GM12878 (cell line): ENCODE results near the gene ZNF670. TPM values are rescaled to one million over a fixed set of nuclear protein-coding genes. Genes with fewer than 3 reads are reported as not detected.

Experiments
- BHLHE40 ChIP-seq, 2 experiments: fragments of 450-650 bp in 1 of 2; IDR thresholded peaks; 2 replicates each; pipeline ENCODE4 v1.6.1; 2011 to 2017; ENCODE audit warnings: low read depth in 2 of 2, borderline replicate concordance in 1 of 2, improper control_type of control experiment in 1 of 2, low read length in 1 of 2, mild to moderate bottlenecking in 1 of 2
- CREM ChIP-seq: IDR thresholded peaks from 2 replicates; pipeline ENCODE4 v1.6.1; 2014; ENCODE audit warnings: antibody characterized with exemption, low read depth
- E2F8 ChIP-seq: fragments of 450-650 bp; IDR thresholded peaks from 2 replicates; pipeline ENCODE4 v1.6.1; 2018; ENCODE audit warnings: mild to moderate bottlenecking, low read depth, moderate library complexity; ENCODE audit not compliant: partially characterized antibody
- EED ChIP-seq: sonication (generic); IDR thresholded peaks from 2 replicates; pipeline ENCODE4 v1.6.1; 2016; ENCODE audit warnings: antibody characterized with exemption, low read depth
- EGR1 ChIP-seq, 2 experiments: IDR thresholded peaks; 1 replicate in 1 of 2; 2 replicates in 1 of 2; pipeline ENCODE4 v1.6.1; 2011 to 2012; ENCODE audit warnings: low read depth in 2 of 2, low read length in 2 of 2, borderline replicate concordance in 1 of 2, mild to moderate bottlenecking in 1 of 2, moderate library complexity in 1 of 2
- ETV6 ChIP-seq, 2 experiments: fragments of 450-650 bp in 1 of 2; IDR thresholded peaks in 1 of 2; conservative IDR thresholded peaks in 1 of 2; 2 replicates each; pipeline ENCODE4 v1.6.1; 2014; ENCODE audit warnings: antibody characterized with exemption in 1 of 2, borderline replicate concordance in 1 of 2, low read depth in 1 of 2, mild to moderate bottlenecking in 1 of 2, moderate library complexity in 1 of 2
- GABPA ChIP-seq: IDR thresholded peaks from 2 replicates; pipeline ENCODE4 v1.6.1; 2014; ENCODE audit warnings: antibody characterized with exemption, low read depth, mild to moderate bottlenecking, inconsistent platforms
- GATAD2B ChIP-seq: fragments of 450-650 bp; conservative IDR thresholded peaks from 2 replicates; pipeline ENCODE4 v1.6.1; 2017; ENCODE audit warnings: low read depth, mild to moderate bottlenecking, moderate library complexity
- HDGF ChIP-seq: fragments of 450-650 bp; IDR thresholded peaks from 2 replicates; pipeline ENCODE4 v1.6.1; 2016; ENCODE audit warnings: antibody characterized with exemption
- JUNB ChIP-seq: IDR thresholded peaks from 2 replicates; pipeline ENCODE4 v1.6.1; 2016; ENCODE audit warnings: antibody characterized with exemption, mild to moderate bottlenecking
- PML ChIP-seq: IDR thresholded peaks from 2 replicates; pipeline ENCODE4 v1.6.1; 2012; ENCODE audit warnings: low read length, inconsistent platforms
- POLR2AphosphoS5 ChIP-seq: IDR thresholded peaks from 2 replicates; pipeline ENCODE4 v1.6.1; 2011; ENCODE audit warnings: mild to moderate bottlenecking, low read length, inconsistent platforms
- SIN3A ChIP-seq: IDR thresholded peaks from 2 replicates; pipeline ENCODE4 v1.6.1; 2012; ENCODE audit warnings: low read depth, low read length, improper control_type of control experiment
- TCF3 ChIP-seq: IDR thresholded peaks from 2 replicates; pipeline ENCODE4 v1.6.1; 2012; ENCODE audit warnings: low read depth, mild to moderate bottlenecking, low read length, borderline replicate concordance; ENCODE audit not compliant: insufficient read depth
- USF1 ChIP-seq: IDR thresholded peaks from 2 replicates; pipeline ENCODE4 v1.6.1; 2011; ENCODE audit warnings: borderline replicate concordance, low read depth, mild to moderate bottlenecking, moderate library complexity, mixed read lengths, low read length; ENCODE audit not compliant: insufficient read depth; ENCODE audit errors: extremely low read length
- polyA plus RNA-seq, 11 experiments: library from polyadenylated mRNA; depleted of rRNA in 4 of 11; unstranded in 6 of 11; stranded (reverse) in 5 of 11; fragments of >200 nt; fragmentation: Nextera tagmentation in 4 of 11; fragmentation: Illumina TruSeq in 1 of 11; extraction: Ambion mirVana in 4 of 11; extraction: Trizol in 1 of 11; gene quantifications; 1 replicate in 1 of 11; 2 replicates in 10 of 11; pipeline versions ENCODE4 v1.2.1 to v1.2.3, GENCODE V29; 2011 to 2016; ENCODE audit warnings: inconsistent platforms in 2 of 11, missing spikeins in 2 of 11, low read depth in 1 of 11
- total RNA-seq, 4 experiments: library from RNA; depleted of rRNA in 3 of 4; stranded (reverse); fragments of >200 nt in 3 of 4; fragmentation: Illumina TruSeq in 1 of 4; extraction: Trizol in 1 of 4; gene quantifications; 2 replicates each; pipeline versions ENCODE4 v1.2.1 to v1.2.3, GENCODE V29; 2013 to 2021
- TF ChIP-seq, protein P1 (sequence below): IDR thresholded peaks from 2 replicates; pipeline ENCODE4 v1.6.1; 2012; ENCODE audit warnings: low read depth, low read length, improper control_type of control experiment

The ZNF670 gene
- total and polyA plus RNA-seq, 10 of the 15 experiments (the other 5 are each of a cell fraction or from before 2014, with no cell fraction given) = 3.0 to 9.0 (median 5.3) TPM

DNA sequence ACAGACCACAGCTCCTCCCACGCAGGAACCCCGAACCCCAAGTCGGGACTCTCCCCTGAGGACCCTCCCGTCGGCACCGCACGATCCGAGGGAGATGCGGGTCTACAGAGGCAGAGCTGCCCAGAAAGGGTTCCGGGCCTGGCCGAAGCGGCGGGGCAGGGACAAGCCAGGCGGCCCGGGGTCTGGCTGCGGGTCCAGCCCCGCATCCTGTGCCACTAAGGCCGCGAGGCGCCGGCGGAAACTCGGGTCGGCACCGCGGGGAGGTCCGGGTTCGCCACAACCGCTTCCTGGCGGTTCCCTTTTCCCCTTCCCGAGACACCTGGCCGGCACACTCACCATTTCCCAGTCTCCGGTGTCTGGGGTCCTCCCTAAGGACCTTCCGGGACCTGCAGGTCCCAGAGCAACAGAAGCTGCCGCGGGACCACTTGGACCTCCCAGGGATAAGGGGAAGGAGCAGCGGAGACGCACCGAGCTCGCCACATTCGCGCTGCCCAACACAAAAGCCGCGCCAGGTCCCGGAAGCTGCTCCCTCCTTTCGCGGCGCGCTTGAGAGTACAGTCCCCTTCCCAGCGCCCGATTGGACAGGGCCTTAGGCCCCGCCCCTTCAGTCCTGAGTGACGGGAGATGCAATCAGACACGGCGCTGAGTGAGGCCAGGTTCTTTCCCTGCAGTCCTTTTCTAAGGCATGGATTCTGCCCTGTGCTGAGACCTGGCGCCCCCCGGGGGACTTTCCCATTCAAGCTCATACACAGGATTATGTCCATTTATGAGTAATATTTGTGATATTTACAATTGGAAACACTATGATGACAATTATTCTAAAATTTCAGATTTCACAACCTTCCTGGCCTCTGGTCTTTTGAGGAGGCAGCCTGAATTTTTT lies at the start of gene ZNF670 (continued):
- TF ChIP-seq E2F8 = no peak
- TF ChIP-seq JUNB = no peak
- peak; percentile 72 for TF ChIP-seq SIN3A
- 0 out of 2 replicates have a peak, but pooled peaks have one; percentile 10 for TF ChIP-seq CREM
- peak; percentile 65 for TF ChIP-seq GABPA
- TF ChIP-seq, protein P1, sequence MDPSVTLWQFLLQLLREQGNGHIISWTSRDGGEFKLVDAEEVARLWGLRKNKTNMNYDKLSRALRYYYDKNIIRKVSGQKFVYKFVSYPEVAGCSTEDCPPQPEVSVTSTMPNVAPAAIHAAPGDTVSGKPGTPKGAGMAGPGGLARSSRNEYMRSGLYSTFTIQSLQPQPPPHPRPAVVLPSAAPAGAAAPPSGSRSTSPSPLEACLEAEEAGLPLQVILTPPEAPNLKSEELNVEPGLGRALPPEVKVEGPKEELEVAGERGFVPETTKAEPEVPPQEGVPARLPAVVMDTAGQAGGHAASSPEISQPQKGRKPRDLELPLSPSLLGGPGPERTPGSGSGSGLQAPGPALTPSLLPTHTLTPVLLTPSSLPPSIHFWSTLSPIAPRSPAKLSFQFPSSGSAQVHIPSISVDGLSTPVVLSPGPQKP = peak; percentile 20; the same call in 1 of the 2 replicates
- TF ChIP-seq PML = peak; percentile 82
- peak in 1 of 2 experiments; percentile 35; a peak in 1 of 3 replicates for TF ChIP-seq EGR1 (IDR thresholded peaks at IDR 0.05; ENCODE audit: borderline replicate concordance in 1 of 2, low read depth in 2 of 2, low read length in 2 of 2)
- TF ChIP-seq EED = peak; percentile 76
- 0 out of 2 replicates have a peak, but pooled peaks have one; percentile 32 for TF ChIP-seq TCF3
- 0 out of 4 replicates have a peak, but pooled peaks of 1 of the 2 experiments have one; percentile 10 for TF ChIP-seq BHLHE40 (IDR thresholded peaks at IDR 0.05; ENCODE audit: borderline replicate concordance in 1 of 2, low read depth in 2 of 2, low read length in 1 of 2)
- no peak for TF ChIP-seq USF1
- no peak for TF ChIP-seq HDGF
- peak; percentile 71 for TF ChIP-seq GATAD2B
- TF ChIP-seq ETV6 (conservative IDR thresholded peaks at IDR 0.05 in 1 of 2, IDR thresholded peaks at IDR 0.05 in 1 of 2; ENCODE audit: borderline replicate concordance in 1 of 2, low read depth in 1 of 2) = peak in 1 of 2 experiments; percentile 72; a peak in 2 of 4 replicates
- TF ChIP-seq POLR2AphosphoS5 = peak; percentile 80
- TF ChIP-seq, all 136 proteins: peak for 32
